PC-3 (cell line): Measurements from ENCODE around the gene NRAP.

ENCODE experiments used
- CTCF ChIP-seq: fragments of 300-600 bp; sonication (generic); conservative IDR thresholded peaks from 2 replicates; pipeline ENCODE4 v1.5.1; 2017; ENCODE audit warnings: antibody characterized with exemption, low read depth, mild to moderate bottlenecking, low read length
- EZH2 ChIP-seq: fragments of 300-600 bp; sonication (generic); IDR thresholded peaks from one replicate; pipeline ENCODE4 v1.6.1; 2017; ENCODE audit warnings: antibody characterized with exemption, mild to moderate bottlenecking, low read length; ENCODE audit not compliant: unreplicated experiment

DNA sequence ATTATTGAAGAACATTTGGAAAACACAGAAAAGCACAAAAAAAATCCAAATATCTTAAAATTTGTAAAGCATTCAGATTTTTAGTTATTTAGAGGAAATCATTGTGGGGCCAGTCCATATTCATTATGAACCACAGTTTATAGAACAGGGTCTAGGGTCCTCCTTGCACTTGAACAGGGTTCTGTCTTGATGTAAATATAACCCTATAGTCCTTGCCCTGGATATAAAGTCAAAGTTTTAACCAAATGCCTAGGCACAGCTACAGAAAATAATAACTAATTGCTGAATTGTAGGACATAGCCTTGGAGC lies 41.5 kb upstream of the NRAP start:
- TF ChIP-seq CTCF (no peak), EZH2 (no peak)
